HG02981 (cell line): Measurements from ENCODE around the gene MEGF11.

Source experiments
- ATAC-seq: cut with Tn5 transposase; IDR thresholded peaks from one replicate; pipeline ENCODE4 v1.9.1; 2021; ENCODE audit warnings: mild to moderate bottlenecking, moderate library complexity; ENCODE audit not compliant: unreplicated experiment

Gene MEGF11

DNA sequence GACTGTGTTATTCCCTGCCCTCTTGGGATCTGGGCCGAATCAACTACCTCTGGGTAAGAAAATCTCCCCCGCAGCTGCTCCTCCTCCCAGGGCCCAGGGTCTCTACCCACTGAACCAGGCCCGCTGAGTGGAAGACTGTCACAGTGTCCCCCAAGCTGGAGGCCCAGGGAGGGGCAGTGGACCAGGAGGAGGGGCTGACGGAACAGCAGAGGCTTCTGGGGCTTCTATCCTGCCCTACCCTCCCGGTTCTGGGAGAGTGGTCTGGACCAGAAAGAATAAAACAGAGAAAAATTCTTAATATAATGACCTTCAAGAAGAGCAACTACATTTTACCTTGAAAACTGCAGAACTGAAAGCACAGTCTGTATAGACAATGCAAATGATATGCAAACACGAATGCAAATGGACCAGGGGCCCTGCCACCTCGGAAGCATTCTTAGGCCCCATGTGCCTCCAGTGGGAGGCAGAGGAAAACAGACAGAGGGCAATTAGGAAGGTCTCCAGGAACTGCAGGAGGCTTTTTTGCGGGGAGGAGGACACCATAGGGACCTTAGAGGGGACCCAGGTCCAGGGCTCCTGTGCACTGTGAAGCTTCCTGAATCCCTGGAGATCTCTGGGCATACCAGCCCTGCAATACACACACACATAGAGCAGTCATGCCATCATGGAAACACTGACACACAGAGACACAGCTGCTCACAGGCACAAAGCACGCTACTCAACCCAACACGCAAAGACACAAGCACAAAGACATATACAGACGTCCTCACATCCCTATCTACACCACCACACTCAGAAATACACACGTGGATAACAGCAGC lies 12.3 kb downstream of the MEGF11 start:
- ATAC-seq = no peak

DNA sequence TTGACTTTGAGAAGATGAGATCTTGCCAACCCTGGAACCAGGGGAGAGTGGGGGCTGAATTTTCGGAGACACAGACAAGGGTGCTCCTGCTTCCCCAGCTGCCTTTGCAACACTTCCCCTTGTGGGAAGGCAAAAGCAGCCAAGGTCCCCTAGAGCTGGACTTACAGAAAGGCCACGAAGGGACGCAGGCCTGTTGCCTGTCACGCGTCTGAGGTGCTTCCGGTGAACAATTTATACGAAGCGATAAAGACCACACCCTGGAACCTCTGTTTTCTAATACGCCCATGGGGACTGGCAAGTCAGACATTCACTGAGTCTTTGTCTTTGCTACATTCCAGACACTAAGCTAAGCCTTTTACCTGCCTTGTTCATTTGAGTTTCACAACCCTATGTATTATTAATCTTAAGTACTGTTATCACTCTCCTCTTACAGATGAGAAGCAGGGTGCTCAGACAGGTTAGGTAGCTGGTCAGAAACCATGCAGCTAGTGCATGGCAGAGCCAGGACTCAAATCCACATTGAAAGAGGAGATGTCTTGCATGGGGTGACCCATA lies 13.2 kb downstream of the MEGF11 start:
- no peak for ATAC-seq

DNA sequence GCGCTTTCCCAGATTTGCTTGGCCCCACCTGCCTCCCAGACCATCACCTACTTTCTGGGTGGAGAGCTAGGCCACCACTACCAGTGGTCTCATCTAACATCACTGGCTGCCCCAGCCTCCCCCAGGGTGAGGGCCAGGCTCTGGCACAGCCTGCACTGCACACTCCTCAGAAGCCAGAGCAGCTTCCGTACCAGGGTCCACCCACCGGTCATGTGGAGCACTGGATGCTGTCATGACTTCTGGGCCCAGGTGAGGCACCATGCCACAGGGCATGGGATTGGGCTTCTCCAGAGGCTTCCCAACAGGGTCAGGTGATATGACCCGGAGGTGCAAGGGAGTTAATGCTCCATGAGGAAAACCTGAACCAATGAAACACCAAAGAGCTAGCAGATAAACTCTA lies 14.0 kb downstream of the MEGF11 start:
- no peak for ATAC-seq

DNA sequence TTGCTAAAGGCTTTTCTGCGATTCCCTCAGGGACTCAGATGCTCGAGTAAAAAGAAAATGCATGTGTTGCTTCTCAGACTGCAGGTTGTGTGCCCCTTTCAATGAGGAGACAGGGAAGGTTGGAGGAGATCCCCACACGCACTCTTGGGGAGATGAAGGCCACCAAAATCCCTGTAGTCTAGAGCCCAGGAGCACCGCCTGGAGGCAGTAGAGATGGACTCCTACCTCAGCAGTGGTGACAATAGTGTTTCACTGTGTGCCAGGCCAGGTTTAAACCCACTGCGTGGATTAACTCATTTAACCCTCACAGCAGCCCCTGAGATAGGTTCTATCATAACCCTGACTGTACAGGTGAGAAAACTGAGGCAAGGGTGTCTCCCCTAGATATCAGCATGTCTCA lies 15.2 kb downstream of the MEGF11 start:
- no peak for ATAC-seq

DNA sequence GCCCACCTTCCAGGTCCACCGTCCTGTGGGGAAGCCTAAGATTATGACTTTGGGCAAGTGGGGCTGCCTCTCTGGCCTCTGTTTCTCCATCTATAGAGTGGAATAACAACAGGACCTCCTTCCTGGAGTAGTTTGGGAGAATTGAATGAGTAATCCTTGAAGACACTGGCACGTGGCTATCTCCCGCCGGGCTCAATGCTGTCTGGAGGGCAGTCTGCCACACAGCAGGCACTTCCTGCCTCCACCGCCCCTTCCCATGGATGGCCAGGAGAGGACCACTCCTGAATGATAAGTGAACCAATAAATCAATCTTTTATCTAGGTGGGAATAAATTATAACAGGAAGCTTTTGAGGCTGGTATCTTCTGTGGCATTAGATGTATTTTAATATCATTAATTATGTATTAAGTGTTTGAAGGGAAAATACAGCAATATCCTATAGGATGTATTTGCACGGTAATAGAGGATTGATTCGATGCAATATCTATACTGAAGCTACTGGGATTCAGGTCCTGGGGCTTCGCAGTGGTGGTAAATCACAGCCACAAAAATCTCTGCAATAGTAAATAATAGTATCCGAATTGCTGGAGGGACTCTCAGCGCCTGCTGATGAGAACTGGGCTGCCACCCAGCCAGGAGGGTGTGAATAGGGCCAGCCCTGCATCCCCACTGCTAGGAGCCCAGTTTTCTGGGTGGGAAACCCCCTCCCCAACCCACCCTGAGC lies 15.9 kb downstream of the MEGF11 start:
- ATAC-seq = no peak

DNA sequence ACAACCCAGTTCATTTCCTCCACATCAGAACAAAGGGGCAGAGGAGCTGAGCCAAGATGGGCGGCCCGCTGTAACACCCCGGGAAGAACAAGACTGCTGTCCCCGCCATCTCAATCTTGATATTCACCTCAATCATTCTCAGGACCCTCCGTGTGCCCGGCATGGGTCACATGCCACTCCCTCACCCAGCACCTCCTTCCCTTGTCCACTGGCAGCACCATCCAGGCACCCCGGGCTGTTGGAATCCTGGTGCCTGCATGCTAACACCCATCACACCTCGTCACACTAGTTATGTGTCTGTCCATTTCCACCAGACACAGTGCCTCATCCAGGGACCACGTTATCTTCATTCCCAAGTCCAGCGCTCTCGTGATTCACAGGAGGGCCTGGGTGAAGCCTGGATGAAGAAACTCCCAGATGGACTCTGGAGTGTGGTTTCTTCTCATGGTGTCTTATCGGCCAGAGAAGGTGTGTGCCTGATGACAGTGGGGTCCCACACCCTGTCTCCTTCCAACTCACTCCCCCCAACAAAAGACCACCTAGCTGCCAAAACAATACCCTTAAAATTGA lies 16.7 kb downstream of the MEGF11 start:
- no peak for ATAC-seq

DNA sequence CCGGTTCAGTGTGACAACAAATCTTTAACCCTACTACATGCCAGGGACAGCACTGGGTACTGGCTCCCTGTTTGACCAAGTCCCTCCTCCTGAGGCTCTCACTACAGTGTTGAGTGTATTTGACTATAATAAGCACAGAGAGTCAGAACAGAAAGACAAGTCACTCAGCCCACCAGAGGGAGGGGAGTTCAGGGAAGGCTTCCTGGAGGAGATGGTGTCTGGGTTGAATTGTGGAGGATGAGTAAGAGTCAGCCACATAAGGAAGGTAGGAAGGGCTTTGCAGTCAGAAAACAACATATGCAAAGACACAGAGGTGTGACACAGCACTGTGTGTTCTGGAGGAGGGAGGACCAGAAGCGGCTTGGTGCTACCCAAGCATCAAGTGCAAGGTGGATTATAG lies 17.7 kb downstream of the MEGF11 start:
- no peak for ATAC-seq

DNA sequence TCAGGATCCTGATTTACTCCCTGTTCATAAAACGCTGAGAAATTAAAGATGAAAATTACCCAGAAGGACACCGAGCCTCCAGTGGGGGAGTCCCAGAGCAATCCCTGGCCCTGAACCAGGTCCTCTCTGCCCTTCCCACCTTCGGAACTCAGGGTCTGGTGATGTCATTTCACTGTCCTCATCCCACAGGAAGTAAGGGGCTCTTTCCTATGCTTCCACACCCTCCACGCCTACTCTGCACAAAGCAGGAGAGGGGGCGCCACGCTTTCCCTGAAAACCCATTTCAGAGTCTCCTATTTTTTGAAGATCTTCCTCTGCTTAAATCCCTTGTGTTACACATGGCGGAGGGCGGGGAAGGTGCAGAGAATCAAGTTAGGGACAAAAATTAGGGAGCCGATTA lies 18.8 kb downstream of the MEGF11 start:
- no peak for ATAC-seq

DNA sequence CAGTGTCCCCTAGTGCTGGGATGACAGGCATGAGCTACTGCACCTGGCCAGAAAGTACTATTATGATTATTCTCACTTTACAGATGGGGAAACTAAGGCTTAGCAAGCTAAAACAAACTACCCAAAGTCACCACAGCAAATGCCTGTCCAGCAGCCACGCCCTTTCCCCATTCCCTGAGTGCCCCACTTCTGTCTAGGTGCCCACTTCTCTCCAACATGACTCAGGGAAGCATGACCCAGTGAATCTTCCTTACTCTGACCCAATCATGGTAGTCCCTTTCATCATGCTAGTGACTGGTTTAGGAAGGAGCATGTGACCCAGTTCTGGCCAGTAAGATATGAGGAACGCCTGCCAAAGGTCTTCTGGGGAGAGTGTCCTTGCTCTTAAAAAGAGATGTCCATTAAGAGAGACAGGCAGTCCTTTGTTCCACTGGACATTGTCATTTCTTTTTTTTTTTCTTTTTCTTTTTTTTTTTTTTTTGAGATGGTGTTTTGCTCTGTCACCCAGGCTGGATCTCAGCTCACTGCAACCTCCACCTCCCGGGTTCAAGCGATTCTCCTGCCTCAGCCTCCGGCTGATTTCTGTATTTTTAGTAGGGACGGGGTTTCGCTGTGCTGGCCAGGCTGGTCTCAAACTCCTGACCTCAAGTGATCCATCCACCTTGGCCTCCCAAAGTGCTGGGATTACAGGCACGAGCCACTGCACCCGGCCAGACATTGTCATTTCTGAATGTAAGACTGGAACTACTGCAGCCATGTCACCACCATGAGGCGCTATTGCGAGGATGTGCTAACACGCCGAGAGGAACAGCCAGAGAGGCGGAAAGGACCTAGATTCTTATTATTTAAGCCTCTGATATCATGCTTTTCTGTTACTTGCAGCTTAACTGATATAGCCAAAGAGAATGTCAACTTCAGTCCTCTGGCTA lies 19.8 kb downstream of the MEGF11 start:
- ATAC-seq = no peak

DNA sequence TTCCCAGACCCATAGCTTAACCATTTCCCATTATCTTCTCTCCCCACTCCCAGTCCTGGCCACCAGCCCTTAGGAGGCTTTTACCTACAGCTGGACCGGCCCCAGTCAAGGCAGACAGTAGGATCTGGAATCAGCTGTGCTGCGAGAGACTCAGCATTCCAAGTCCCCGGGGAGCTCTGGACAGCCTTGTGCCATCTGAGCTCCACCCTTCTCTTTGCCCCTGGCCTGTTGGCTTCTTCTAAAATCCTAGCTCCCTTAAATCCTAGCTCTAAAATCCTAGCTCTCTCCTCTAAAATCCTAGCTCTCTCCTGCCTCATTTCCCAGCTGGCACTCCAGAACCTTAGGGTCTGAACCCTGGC lies 21.3 kb downstream of the MEGF11 start:
- no peak for ATAC-seq

DNA sequence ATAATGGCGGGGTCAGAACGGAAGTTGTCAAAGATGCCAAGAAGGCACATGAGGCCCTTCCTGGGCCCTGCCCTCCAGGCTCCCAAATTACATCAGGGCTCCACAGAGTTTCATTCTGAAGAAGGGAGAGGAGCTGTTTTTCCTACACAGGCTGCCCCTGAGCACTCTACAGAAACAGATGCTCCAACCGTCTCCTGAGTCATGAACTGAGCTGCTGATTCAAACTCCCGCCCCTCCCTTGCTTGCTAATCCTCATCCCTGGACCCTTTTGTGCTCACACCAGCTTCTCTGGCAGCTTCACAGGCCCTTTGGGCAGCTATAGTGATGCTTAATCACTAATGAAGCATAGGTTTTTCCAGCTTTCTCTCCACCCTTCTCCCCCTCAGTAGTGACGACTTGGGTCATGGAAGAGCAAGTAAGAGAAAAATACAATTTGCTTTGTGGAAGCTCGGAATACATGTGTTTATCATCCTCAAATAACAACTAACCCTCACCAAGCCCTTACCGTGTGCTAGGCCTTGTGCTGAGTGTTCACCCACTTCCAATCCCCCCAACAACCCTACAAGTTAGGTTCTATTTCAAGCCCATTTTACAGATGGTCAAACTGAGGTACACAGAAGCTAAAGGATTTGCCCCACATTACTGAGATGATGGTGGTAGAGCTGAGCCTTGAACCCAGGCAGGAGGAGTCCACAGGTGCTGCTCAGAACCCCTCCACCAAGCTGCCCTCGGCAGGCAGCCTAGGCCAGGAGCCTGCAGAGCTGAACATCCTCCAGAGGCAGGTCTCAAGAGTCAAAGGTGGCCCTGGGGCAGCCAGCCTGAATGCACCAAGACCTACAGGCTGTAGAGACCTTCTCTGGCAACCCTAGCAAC lies 21.9 kb downstream of the MEGF11 start:
- no peak for ATAC-seq

DNA sequence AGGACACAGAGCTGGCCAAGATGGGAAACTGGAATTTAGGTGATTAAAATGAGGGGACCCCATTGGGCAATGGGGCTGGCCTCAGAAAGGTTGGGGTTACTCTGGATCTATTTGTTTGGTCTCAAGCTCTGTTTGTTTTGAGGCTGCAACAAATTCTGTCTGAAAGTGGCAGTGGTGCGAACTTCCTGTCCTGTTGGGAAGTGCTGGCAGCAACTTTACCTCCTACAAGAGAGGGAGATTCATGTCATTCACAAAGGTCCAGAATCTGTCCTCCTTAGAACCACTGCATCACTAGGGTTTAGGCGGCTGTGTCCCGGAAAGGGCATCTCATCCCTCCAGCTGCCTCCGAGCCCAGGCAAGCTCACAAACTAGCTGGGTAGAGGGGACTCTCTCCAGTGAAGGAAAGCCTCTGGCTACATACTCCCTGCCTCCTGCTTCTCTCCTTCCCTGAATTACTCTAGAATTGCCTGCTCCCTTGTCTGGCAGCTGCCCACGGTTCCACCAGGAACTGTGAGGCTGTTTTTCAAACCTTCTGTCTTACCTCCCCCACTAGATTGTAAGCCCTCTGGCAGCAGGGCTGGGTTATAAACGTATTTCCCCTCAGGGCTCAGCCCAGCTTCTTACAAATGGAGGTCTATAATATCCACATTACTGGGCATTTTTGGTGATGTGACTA lies 23.6 kb downstream of the MEGF11 start:
- ATAC-seq = no peak

DNA sequence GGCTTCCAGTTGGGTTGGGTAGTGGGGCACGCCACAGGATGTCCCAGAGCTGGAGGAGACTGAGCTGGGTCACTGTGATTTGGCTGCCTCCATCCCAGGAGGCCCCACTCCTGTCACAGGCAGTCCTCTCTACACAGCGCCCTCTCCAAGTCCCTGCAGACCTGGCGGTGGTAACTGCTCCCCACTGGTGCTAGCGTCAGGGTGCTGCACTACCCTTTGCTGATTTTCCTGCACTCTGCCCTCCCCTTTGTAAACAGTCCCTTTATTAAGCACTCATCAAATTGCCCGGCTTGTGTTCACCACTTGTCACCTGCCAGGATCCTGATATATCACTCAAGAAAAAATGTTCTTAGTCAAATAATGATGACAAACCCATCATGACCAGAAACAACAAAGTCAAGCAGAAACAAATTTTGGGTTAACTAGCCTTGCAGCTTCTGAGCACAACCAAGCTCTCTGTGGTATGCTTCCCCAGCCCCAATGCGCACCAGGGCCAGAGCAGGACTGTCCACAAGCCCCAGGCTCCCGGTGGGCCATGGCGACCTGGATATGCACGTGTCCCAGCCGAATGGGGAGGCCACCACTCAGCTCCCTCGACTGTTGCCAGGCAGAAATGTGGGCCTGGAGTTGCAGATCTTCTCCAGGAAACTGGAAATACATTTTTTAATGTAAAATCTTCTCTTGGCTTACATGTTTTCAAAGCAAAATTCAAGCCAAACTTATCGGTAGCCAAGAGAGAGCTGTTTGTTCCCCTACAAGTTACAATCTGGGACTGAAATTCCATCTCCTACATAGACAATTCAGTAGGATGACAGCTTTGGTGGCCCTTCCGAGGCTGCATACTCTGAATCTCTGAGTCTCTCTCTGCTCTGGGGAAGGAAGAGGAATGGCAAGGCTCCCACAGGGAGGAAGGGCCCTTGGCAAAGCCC lies 24.5 kb downstream of the MEGF11 start:
- no peak for ATAC-seq

DNA sequence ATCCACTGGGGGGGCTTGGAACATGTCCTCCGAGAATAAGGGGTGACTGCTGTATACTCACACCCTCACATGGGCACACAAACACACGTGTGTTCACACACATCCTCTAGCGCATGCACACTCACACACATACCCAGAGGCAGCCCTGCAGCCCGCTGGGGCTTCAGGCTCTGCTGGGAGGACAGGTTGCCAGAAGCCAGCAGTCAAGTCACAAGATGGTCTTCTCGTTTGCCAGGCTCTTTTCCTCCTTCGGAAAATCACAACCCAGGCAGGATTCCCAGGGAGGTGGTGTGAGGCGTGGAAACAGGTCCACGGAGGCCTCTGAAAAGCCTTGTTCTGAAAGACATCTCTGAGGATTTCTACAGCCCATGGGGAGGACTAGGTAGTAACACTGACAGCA lies 26.8 kb downstream of the MEGF11 start:
- no peak for ATAC-seq

DNA sequence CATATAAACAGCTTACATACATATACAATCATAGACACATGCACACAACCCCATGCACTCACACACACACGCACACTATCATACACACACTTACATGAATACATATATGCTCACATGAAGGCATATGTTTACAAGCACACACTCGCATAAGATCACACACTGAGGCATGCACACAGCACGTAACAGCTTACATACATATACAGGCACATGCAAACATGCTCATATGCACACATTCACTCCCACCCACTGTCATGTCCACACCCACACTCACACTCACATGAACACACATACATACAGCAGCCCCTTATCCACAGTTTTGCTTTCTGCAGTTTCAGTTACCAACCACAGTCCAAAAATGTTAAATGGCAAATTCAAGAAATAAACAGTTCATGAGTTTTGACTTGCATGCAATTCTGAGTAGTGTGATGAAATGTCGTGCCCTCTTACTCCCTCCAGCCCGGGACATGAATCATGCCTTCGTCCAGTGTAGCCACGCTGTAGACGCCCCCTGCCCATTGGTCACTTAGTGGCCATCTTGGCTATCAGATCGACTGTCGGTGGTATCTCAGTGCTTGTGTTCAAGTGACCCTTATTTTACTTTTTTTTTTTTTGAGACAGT lies 27.8 kb downstream of the MEGF11 start:
- ATAC-seq = no peak

DNA sequence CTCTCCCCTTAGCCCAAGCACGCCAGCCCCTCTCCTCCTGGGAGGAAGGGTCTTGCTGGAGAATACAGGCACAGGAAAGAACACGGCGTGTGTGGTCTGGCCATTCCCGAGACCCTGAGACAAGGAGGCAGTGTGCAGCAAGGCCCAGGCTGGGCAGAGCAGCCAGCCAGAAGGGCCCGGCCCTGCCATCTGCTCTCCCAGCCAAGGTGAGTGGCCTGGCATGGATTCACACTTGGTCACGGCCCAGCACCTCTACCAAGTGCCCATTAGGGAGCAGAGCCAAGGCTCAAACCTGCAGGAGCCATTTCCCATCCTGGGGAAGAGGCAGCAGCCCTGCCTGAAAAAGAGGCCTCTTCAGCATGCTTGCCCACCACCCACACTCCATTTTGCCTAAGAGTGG lies 28.6 kb downstream of the MEGF11 start:
- no peak for ATAC-seq

DNA sequence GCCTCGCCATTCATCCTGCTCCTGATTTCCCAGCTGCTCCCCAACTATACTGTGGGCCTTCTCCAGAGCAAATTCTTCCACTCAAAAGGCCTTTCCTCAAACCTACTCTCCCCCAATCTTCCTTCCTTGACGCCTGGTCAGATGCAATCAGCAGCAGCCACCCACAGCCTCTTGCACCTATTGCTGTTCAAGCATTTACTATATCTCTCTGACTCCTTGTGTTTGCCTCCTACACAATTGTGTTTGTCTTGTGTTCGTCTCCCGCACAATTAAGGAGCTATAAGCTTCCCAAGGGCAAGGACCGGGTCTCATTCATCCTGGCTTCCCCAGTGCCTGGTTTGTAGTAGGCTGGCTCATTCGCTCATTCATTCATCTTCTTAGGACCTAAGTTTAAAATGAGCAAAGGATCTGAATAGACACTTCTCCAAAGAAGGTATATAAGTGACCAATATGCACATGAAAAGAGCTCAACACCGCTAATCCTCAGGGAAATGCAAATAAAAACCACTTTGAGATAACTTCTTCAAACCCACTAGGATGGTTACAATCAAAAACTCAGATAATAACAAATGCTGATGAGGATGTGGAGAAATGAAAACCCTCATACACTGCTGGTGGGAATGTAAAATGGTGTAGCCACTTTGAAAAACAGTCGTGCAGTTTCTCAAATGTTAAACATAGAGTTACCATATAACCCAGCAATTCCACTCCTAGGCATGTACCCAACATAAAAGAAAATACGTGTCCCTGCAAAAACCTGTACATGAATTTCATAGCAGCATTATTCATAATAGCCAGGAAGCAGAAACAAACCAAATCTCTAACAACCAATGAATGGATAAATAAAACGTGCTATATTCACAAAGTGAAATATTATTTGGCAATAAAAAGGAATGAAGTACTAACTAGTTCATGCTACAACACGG lies 31.0 kb downstream of the MEGF11 start:
- no peak for ATAC-seq
